ENCODE measurements around the gene SPINK1.

DNA sequence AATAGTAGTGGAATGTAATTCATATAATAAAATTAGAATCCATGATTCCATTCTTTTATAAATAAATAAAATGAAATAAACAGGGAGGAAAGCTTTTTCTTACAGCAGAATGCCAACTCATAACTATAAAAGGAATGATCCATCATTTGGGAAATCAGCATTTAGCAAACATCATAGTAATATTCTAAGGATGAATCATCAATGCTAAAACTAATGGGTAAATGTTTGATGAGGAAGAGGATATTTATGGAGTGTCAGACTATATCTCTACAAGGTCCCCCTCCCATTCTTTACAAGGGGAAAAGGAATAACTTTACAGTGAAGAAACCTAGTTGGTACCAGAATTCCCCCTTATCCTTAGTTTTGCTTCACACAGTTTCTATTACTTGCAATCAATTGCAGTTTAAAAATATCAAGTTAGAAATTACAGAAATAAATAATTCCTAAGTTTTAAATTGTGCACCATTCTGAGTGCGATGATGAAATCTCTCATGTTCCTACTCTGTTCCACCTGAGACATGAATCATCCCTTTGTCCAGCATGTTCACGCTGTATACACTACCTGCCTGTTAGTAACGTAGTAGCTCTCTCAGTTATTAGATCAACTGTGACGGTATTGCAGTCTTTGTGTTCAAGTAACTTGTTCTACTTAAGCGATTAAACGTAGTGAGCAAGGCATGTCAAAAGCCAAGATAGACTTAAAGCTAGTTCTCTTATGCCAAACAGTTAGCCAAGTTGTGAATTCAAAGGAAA lies 34.7 kb downstream of the SPINK1 start:
- TF ChIP-seq, protein P1, sequence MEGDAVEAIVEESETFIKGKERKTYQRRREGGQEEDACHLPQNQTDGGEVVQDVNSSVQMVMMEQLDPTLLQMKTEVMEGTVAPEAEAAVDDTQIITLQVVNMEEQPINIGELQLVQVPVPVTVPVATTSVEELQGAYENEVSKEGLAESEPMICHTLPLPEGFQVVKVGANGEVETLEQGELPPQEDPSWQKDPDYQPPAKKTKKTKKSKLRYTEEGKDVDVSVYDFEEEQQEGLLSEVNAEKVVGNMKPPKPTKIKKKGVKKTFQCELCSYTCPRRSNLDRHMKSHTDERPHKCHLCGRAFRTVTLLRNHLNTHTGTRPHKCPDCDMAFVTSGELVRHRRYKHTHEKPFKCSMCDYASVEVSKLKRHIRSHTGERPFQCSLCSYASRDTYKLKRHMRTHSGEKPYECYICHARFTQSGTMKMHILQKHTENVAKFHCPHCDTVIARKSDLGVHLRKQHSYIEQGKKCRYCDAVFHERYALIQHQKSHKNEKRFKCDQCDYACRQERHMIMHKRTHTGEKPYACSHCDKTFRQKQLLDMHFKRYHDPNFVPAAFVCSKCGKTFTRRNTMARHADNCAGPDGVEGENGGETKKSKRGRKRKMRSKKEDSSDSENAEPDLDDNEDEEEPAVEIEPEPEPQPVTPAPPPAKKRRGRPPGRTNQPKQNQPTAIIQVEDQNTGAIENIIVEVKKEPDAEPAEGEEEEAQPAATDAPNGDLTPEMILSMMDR (IDR thresholded peaks at IDR 0.05) = no peak
- no peak for TF ChIP-seq POLR2A (IDR thresholded peaks at IDR 0.05)

All from lower leg skin (tissue), 3 donors.